ENCODE data around the gene RAPSN. TPM values are rescaled to one million over a fixed set of nuclear protein-coding genes. Genes with fewer than 3 reads are reported as not detected.

RAPSN gene
- total RNA-seq, 1 donor from 2014 or later, result 0.54 TPM

DNA sequence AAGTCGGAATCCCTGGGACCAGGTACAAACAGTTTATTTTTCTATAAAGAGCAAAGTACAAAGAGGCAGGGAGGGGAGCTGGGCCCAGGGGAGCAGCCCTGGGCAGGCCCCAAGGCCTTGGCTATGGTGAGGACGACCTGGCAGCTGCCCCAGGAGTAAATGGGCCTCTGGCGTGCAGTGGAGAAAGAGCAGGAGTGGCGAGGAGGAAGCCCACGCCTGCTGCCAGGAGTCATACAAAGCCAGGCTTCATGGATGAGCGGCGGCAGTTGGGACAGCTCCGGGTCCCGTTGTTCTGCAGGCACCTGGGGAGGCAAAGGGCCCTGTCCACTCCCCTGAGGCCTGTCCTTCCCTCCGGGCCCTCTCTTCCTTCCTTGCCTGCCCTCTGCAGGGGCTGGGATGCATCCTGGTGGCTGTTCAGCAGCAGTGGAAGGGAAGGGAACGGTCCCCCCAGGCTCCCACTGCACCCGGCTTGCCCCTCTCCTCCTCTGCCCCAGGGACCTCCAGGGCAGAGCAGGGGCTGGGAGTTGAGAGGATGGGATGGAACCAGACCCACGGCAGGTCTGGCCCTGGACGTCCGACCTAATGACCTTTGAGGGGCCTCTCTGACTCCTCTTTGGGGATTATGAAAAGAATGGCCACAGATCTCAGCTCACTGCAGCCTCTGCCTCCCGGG, 11.1 kb downstream of the RAPSN start:
- Mint-ChIP-seq H3K36me3 (ENCODE audit: unreplicated experiment) (no peaks in the 10 kb centered on the region), H3K27me3 (ENCODE audit: unreplicated experiment) (peaks cover 4% of the 10 kb centered on the region), H3K4me3 (ENCODE audit: unreplicated experiment) (no peak overlapping the region), H3K9me3 (ENCODE audit: unreplicated experiment) (peaks cover 2% of the 10 kb centered on the region), H3K4me1 (ENCODE audit: low read depth, unreplicated experiment) (no peaks in the 10 kb centered on the region), H3K27ac (ENCODE audit: unreplicated experiment) (no peak overlapping the region)
- no peak for DNase-seq
- no peak for TF ChIP-seq CTCF (IDR thresholded peaks at IDR 0.05; ENCODE audit: partially characterized antibody, unreplicated experiment)

DNA sequence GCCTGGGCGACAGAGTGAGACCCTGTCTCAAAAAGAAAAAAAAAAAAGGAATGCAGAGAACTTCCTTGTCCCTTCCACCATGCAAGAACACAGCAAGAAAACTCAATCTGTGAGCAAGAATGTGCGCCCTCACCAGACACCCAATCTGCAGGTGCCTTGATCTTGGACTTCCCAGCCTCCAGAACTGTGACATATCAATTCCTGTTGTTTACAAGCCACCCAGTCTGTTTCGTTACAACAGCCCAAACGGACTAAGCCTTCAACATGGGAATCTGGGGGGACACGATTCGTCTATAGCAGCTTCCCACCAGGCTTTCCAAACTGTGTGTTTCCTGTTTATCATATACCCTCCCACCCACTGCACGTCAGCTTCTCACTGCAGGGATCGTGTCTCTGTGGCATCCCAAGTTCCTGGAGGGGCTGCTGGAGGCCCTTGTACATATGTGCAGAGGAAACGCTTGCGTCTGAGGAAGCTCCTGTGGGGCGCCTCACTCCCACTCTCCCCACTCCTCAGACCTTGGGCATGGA, 11.7 kb downstream of the RAPSN start:
- H3K27ac Mint-ChIP-seq (ENCODE audit: unreplicated experiment), result no peak overlapping the region
- DNase-seq, result no peak
- H3K4me1 Mint-ChIP-seq (ENCODE audit: low read depth, unreplicated experiment), result no peaks in the 10 kb centered on the region
- H3K27me3 Mint-ChIP-seq (ENCODE audit: unreplicated experiment), result peaks cover 4% of the 10 kb centered on the region
- H3K9me3 Mint-ChIP-seq (ENCODE audit: unreplicated experiment), result peaks cover 2% of the 10 kb centered on the region
- no peaks in the 10 kb centered on the region for H3K36me3 Mint-ChIP-seq (ENCODE audit: unreplicated experiment)
- no peak for TF ChIP-seq CTCF (IDR thresholded peaks at IDR 0.05; ENCODE audit: partially characterized antibody, unreplicated experiment)
- H3K4me3 Mint-ChIP-seq (ENCODE audit: unreplicated experiment), result no peak overlapping the region

GRCh38 chr11:47436726-47437125, 12.2 kb downstream of the RAPSN start:
- no peaks in the 10 kb centered on the region for H3K4me1 Mint-ChIP-seq (ENCODE audit: low read depth, unreplicated experiment)
- H3K36me3 Mint-ChIP-seq (ENCODE audit: unreplicated experiment), result no peaks in the 10 kb centered on the region
- TF ChIP-seq CTCF (IDR thresholded peaks at IDR 0.05; ENCODE audit: partially characterized antibody, unreplicated experiment), result no peak
- no peak for DNase-seq
- no peak overlapping the region for H3K27ac Mint-ChIP-seq (ENCODE audit: unreplicated experiment)
- peaks cover 4% of the 10 kb centered on the region for H3K27me3 Mint-ChIP-seq (ENCODE audit: unreplicated experiment)
- peaks cover 2% of the 10 kb centered on the region for H3K9me3 Mint-ChIP-seq (ENCODE audit: unreplicated experiment)
- H3K4me3 Mint-ChIP-seq (ENCODE audit: unreplicated experiment), result no peak overlapping the region

GRCh38 chr11:47435687-47436086, 13.2 kb downstream of the RAPSN start:
- Mint-ChIP-seq H3K4me3 (ENCODE audit: unreplicated experiment) (no peak overlapping the region), H3K36me3 (ENCODE audit: unreplicated experiment) (no peaks in the 10 kb centered on the region)

More at GRCh38 chr11:47435687-47436086, 13.2 kb downstream of the RAPSN start:
- Mint-ChIP-seq H3K4me1 (ENCODE audit: low read depth, unreplicated experiment) (no peaks in the 10 kb centered on the region), H3K27ac (ENCODE audit: unreplicated experiment) (no peak overlapping the region), H3K27me3 (ENCODE audit: unreplicated experiment) (peaks cover 4% of the 10 kb centered on the region), H3K9me3 (ENCODE audit: unreplicated experiment) (peaks cover 2% of the 10 kb centered on the region)
- no peak for DNase-seq
- TF ChIP-seq CTCF (IDR thresholded peaks at IDR 0.05; ENCODE audit: partially characterized antibody, unreplicated experiment), result no peak

Measured in glutamatergic neuron (in vitro differentiated cells).